Uterus (tissue), 2 donors: Measurements from ENCODE around the gene KDM2B.

Experiments used
- POLR2A ChIP-seq, 2 donors: fragments of 450-650 bp; IDR thresholded peaks; one replicate each; pipeline ENCODE4 v1.6.1; 2016; ENCODE audit warnings: antibody characterized with exemption in 2 of 2, mild to moderate bottlenecking in 1 of 2, moderate library complexity in 1 of 2
- TF ChIP-seq, protein P1 (sequence below), 4 experiments: fragments of 200-600 bp in 2 of 4; fragments of 450-650 bp in 2 of 4; sonication (generic) in 2 of 4; IDR thresholded peaks; one replicate each; pipeline ENCODE4 v1.5.1; 2016 to 2019; ENCODE audit warnings: antibody characterized with exemption in 4 of 4, mild to moderate bottlenecking in 2 of 4, moderate library complexity in 1 of 4

DNA sequence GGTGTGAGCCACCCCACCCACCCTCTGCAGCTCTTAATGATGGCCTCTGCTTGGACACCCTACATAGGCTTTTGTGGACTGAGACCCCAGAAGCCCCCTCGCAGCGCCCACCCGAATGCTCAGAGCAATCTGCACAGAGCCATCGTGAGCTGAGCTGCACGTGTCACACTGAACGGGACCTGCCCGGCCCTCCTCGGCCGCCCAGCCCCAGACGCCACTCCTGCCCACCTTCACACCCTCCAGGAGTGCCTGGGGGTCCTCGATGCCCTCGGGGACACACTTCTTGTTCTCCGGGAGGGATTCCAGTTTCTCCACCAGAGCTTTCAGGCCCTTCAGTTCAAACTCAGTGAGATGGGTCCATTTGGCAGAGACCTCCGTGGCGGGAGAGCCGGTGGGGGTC lies 71.5 kb downstream of the KDM2B start:
- TF ChIP-seq, protein P1, sequence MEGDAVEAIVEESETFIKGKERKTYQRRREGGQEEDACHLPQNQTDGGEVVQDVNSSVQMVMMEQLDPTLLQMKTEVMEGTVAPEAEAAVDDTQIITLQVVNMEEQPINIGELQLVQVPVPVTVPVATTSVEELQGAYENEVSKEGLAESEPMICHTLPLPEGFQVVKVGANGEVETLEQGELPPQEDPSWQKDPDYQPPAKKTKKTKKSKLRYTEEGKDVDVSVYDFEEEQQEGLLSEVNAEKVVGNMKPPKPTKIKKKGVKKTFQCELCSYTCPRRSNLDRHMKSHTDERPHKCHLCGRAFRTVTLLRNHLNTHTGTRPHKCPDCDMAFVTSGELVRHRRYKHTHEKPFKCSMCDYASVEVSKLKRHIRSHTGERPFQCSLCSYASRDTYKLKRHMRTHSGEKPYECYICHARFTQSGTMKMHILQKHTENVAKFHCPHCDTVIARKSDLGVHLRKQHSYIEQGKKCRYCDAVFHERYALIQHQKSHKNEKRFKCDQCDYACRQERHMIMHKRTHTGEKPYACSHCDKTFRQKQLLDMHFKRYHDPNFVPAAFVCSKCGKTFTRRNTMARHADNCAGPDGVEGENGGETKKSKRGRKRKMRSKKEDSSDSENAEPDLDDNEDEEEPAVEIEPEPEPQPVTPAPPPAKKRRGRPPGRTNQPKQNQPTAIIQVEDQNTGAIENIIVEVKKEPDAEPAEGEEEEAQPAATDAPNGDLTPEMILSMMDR (IDR thresholded peaks at IDR 0.05): no peak
- TF ChIP-seq POLR2A (IDR thresholded peaks at IDR 0.05): no peak
